ENCODE results near the gene CDK7.

Gene CDK7

GRCh38 chr5:69299625-69300024 lies 64.9 kb downstream of the CDK7 start:
- no peak for DNase-seq

GRCh38 chr5:69300537-69301203 lies 66.0 kb downstream of the CDK7 start:
- DNase-seq = no peak

- DNase-seq = no peak
Observed at GRCh38 chr5:69305512-69305911, 70.8 kb downstream of the CDK7 start.

- DNase-seq = no peak
Observed at GRCh38 chr5:69308046-69308553, 73.4 kb downstream of the CDK7 start.

GRCh38 chr5:69309380-69309779 lies 74.7 kb downstream of the CDK7 start:
- DNase-seq = no peak

GRCh38 chr5:69312459-69313160 lies 77.9 kb downstream of the CDK7 start:
- no peak for DNase-seq

GRCh38 chr5:69313428-69313827 lies 78.7 kb downstream of the CDK7 start:
- no peak for DNase-seq

GRCh38 chr5:69315972-69316371 lies 81.3 kb downstream of the CDK7 start:
- DNase-seq = no peak

GRCh38 chr5:69317391-69317790 lies 82.7 kb downstream of the CDK7 start:
- DNase-seq = no peak

GRCh38 chr5:69326365-69326764 lies 91.7 kb downstream of the CDK7 start:
- no peak for DNase-seq

All from kidney glomerular epithelial cell (primary cell).